HEK293 (cell line): ENCODE measurements around the gene CFL1.
A peak's percentile ranks its signal among the peaks of the same experiment; 100 is the strongest.

Source experiments
- CTCF ChIA-PET: fragments of 350-600 bp; formaldehyde crosslinking; extraction: SDS; loops from one replicate; lab custom pipeline; 2021; ENCODE audit warnings: antibody characterized with exemption; lab: Yijun Ruan, JAX
- POLR2A ChIA-PET: fragments of 300-600 bp; formaldehyde crosslinking; extraction: SDS; loops from one replicate; lab custom pipeline; 2020; ENCODE audit warnings: antibody characterized with exemption, inconsistent platforms; lab: Yijun Ruan, JAX
- H3K27ac ChIP-seq: fragments of 200-500 bp; sonication (Bioruptor generic); 2 replicates; pipeline ENCODE4 v1.5.1; 2014; ENCODE audit warnings: low read depth, low read length, control low read depth, inconsistent platforms; ENCODE audit errors: extremely low read depth
- H3K36me3 ChIP-seq, 2 experiments: fragments of 200-500 bp in 1 of 2; sonication (Bioruptor generic) in 1 of 2; 1 replicate in 1 of 2; 2 replicates in 1 of 2; pipeline ENCODE4 v1.5.1; 2014 to 2017; ENCODE audit warnings: inconsistent platforms in 2 of 2, low read length in 2 of 2; ENCODE audit not compliant: control insufficient read depth in 2 of 2, insufficient read depth in 1 of 2
- H3K4me1 ChIP-seq: fragments of 200-500 bp; sonication (Bioruptor generic); 2 replicates; pipeline ENCODE4 v1.5.1; 2014; ENCODE audit warnings: mild to moderate bottlenecking, low read length, inconsistent platforms; ENCODE audit not compliant: control insufficient read depth, insufficient read depth
- H3K4me3 ChIP-seq: 2 replicates; pipeline ENCODE4 v1.5.1; 2011; ENCODE audit warnings: low read depth, mild to moderate bottlenecking, control low read depth, low read length, moderate library complexity
- H3K9me3 ChIP-seq: fragments of 200-500 bp; sonication (Bioruptor generic); 2 replicates; pipeline ENCODE4 v1.5.1; 2014; ENCODE audit warnings: low read depth, low read length, inconsistent platforms; ENCODE audit not compliant: control insufficient read depth, insufficient read depth
- BCL11A ChIP-seq: fragments of 450-650 bp; formaldehyde crosslinking; IDR thresholded peaks from 2 replicates; pipeline ENCODE4 v1.5.1; 2016; ENCODE audit warnings: low read depth, missing biosample characterization, missing genetic modification characterization
- EGR2 ChIP-seq: fragments of 450-650 bp; formaldehyde crosslinking; IDR thresholded peaks from 2 replicates; pipeline ENCODE4 v1.5.1; 2016; ENCODE audit warnings: low read depth, missing biosample characterization, missing genetic modification characterization
- GLI2 ChIP-seq: fragments of 450-650 bp; formaldehyde crosslinking; IDR thresholded peaks from 2 replicates; pipeline ENCODE4; 2017; ENCODE audit warnings: missing biosample characterization, missing genetic modification characterization, low read depth, borderline replicate concordance
- GLIS1 ChIP-seq: fragments of 450-650 bp; formaldehyde crosslinking; IDR thresholded peaks from 2 replicates; pipeline ENCODE4 v1.5.1; 2016; ENCODE audit warnings: missing biosample characterization, missing genetic modification characterization
- SP2 ChIP-seq: fragments of 450-650 bp; formaldehyde crosslinking; IDR thresholded peaks from 2 replicates; pipeline ENCODE4 v1.5.1; 2016; ENCODE audit warnings: missing biosample characterization, missing genetic modification characterization
- SP7 ChIP-seq: fragments of 450-650 bp; formaldehyde crosslinking; IDR thresholded peaks from 2 replicates; pipeline ENCODE4 v1.5.1; 2016; ENCODE audit warnings: missing biosample characterization, missing genetic modification characterization
- ZBTB20 ChIP-seq: fragments of 450-650 bp; formaldehyde crosslinking; IDR thresholded peaks from 2 replicates; pipeline ENCODE4 v1.5.1; 2016; ENCODE audit warnings: missing biosample characterization, missing genetic modification characterization
- ZBTB7A ChIP-seq: fragments of 450-650 bp; formaldehyde crosslinking; IDR thresholded peaks from 2 replicates; pipeline ENCODE4 v1.5.1; 2016; ENCODE audit warnings: low read depth, missing biosample characterization, missing genetic modification characterization
- ZNF10 ChIP-seq: fragments of 450-650 bp; formaldehyde crosslinking; IDR thresholded peaks from 2 replicates; pipeline ENCODE4 v1.5.1; 2017; ENCODE audit warnings: missing biosample characterization, missing genetic modification characterization
- ZNF121 ChIP-seq: fragments of 450-650 bp; formaldehyde crosslinking; IDR thresholded peaks from 2 replicates; pipeline ENCODE4 v1.5.1; 2016; ENCODE audit warnings: missing biosample characterization, missing genetic modification characterization
- ZNF133 ChIP-seq: fragments of 450-650 bp; formaldehyde crosslinking; IDR thresholded peaks from 2 replicates; pipeline ENCODE4 v1.5.1; 2016; ENCODE audit warnings: missing biosample characterization, missing genetic modification characterization
- ZNF138 ChIP-seq: fragments of 450-650 bp; formaldehyde crosslinking; IDR thresholded peaks from 2 replicates; pipeline ENCODE4 v1.5.1; 2016; ENCODE audit warnings: missing biosample characterization, missing genetic modification characterization, borderline replicate concordance
- ZNF175 ChIP-seq: fragments of 450-650 bp; formaldehyde crosslinking; IDR thresholded peaks from 2 replicates; pipeline ENCODE4 v1.5.1; 2016; ENCODE audit warnings: missing biosample characterization, missing genetic modification characterization
- ZNF24 ChIP-seq: fragments of 450-650 bp; formaldehyde crosslinking; IDR thresholded peaks from 2 replicates; pipeline ENCODE4 v1.5.1; 2016; ENCODE audit warnings: missing biosample characterization, missing genetic modification characterization
- ZNF341 ChIP-seq: fragments of 450-650 bp; formaldehyde crosslinking; IDR thresholded peaks from 2 replicates; pipeline ENCODE4; 2016; ENCODE audit warnings: low read depth, missing biosample characterization, missing genetic modification characterization
- ZNF366 ChIP-seq: fragments of 450-650 bp; formaldehyde crosslinking; conservative IDR thresholded peaks from 2 replicates; pipeline ENCODE4 v1.5.1; 2016; ENCODE audit warnings: missing biosample characterization, missing genetic modification characterization
- ZNF580 ChIP-seq: fragments of 450-650 bp; formaldehyde crosslinking; IDR thresholded peaks from 2 replicates; pipeline ENCODE4 v1.5.1; 2016; ENCODE audit warnings: missing biosample characterization, missing genetic modification characterization
- ZNF585B ChIP-seq: fragments of 450-650 bp; formaldehyde crosslinking; IDR thresholded peaks from 2 replicates; pipeline ENCODE4 v1.5.1; 2016; ENCODE audit warnings: missing biosample characterization, missing genetic modification characterization
- ZSCAN18 ChIP-seq: fragments of 450-650 bp; formaldehyde crosslinking; IDR thresholded peaks from 2 replicates; pipeline ENCODE4 v1.5.1; 2016; ENCODE audit warnings: missing biosample characterization, missing genetic modification characterization

Gene CFL1

GRCh38 chr11:65873318-65874156 is 15.6 kb upstream of the CFL1 start (continued):
- TF ChIP-seq ZNF138 (tag by site-specific recombination) (no peak), SP7 (tag by site-specific recombination) (peak; percentile 60), ZNF341 (peak; percentile 24; the same call in 1 of the 2 replicates), ZSCAN18 (tag by site-specific recombination) (no peak), BCL11A (peak; percentile 21; the same call in 1 of the 2 replicates), ZNF121 (tag by site-specific recombination) (peak; percentile 73; the same call in 1 of the 2 replicates), ZNF366 (tag by site-specific recombination) (0 out of 2 replicates have a peak, but pooled peaks have one; percentile 12), ZBTB7A (no peak), GLI2 (no peak), ZNF175 (tag by site-specific recombination) (no peak), EGR2 (tag by site-specific recombination) (peak; percentile 80), ZNF24 (no peak), ZNF133 (tag by site-specific recombination) (no peak), ZNF585B (tag by site-specific recombination) (no peak)

GRCh38 chr11:65872586-65873317 is 14.8 kb upstream of the CFL1 start, which contains the start of gene EFEMP2:
EFEMP2 (minus strand) TSS chr11:65872800; CDS start chr11:65872354, 446 bp downstream.
- Histone ChIP-seq H3K27ac (no peak within 1 kb of the TSS), H3K36me3 (peaks cover 0 to 8% of the 10 kb centered on the region in 2 experiments; a peak in 1 of 3 replicates), H3K9me3 (no peaks in the 10 kb centered on the region), H3K4me1 (no peaks in the 10 kb centered on the region), H3K4me3 (peak within 1 kb of the TSS; percentile 44)
- POLR2A ChIA-PET = interaction anchor here (1.1 to 6.6 kb wide), 5 partner anchors 12 to 16 kb away, joined by 3 to 111 read pairs (median 9); partner anchors contain the start of genes CFL1, FIBP and MUS81
- CTCF ChIA-PET = interaction anchor here (0.6 to 4.2 kb wide), 7 partner anchors 12 to 272 kb away, joined by 3 to 37 read pairs (median 17); partner anchors contain the start of genes CCDC85B, FIBP and MUS81
- TF ChIP-seq SP2 = no peak
- 0 out of 2 replicates have a peak, but pooled peaks have one; percentile 20 for TF ChIP-seq ZBTB20
- TF ChIP-seq, all 188 proteins: peak for 1

GRCh38 chr11:65871811-65872548 is 14.0 kb upstream of the CFL1 start:
- no peaks in the 10 kb centered on the region for H3K4me1 ChIP-seq
- H3K9me3 ChIP-seq = no peaks in the 10 kb centered on the region
- ChIA-PET CTCF (interaction anchor here (0.6 to 4.2 kb wide), 7 partner anchors 12 to 271 kb away, joined by 3 to 37 read pairs (median 4); partner anchors contain the start of genes FIBP and MUS81), POLR2A (interaction anchor here (0.6 to 6.6 kb wide), 7 partner anchors 9 to 122 kb away, joined by 3 to 111 read pairs (median 4); partner anchors contain the start of genes CCDC85B, CFL1, MUS81 and SNX32)
- no peak overlapping the region for H3K27ac ChIP-seq
- H3K36me3 ChIP-seq = peaks cover 0 to 13% of the 10 kb centered on the region in 2 experiments; a peak in 1 of 3 replicates
- no peak for TF ChIP-seq ZNF10
- TF ChIP-seq GLIS1 (tag by site-specific recombination) = no peak
- TF ChIP-seq ZNF580 (tag by site-specific recombination) = no peak
- H3K4me3 ChIP-seq = no peak overlapping the region
